Naive thymus-derived CD4-positive, alpha-beta T cell (primary cell): ENCODE results near the gene FNDC3B. TPM values are rescaled to one million over a fixed set of nuclear protein-coding genes. Genes with fewer than 3 reads are reported as not detected.

ENCODE experiments used
- ATAC-seq: fragments of 150-1000 bp; cut with Tn5 transposase; 2 replicates; pipeline ENCODE4 v1.10.0; 2021; ENCODE audit warnings: mild to moderate bottlenecking, moderate library complexity
- CTCF ChIA-PET: fragments of 350-600 bp; sonication (Branson Sonifier 250); formaldehyde crosslinking; loops from one replicate; lab custom pipeline; 2021; ENCODE audit warnings: antibody characterized with exemption; lab: Charles Lee
- POLR2A ChIA-PET: fragments of 350-600 bp; sonication (Branson Sonifier 250); formaldehyde crosslinking; loops from one replicate; lab custom pipeline; 2021; ENCODE audit warnings: antibody characterized with exemption, inconsistent platforms; lab: Charles Lee
- DNase-seq, 9 donors: peaks; one replicate each; pipeline versions ENCODE4 v3.0.0 to v3.0.0-alpha.2; 2020 to 2022; ENCODE audit warnings: mixed read lengths in 1 of 9
- H3K27ac ChIP-seq: one replicate; pipeline ENCODE4 v1.7.0; 2013; ENCODE audit warnings: mild to moderate bottlenecking, low read depth, low read length, moderate library complexity
- H3K27me3 ChIP-seq, 2 donors: one replicate each; pipeline ENCODE4 v1.7.0; 2013; ENCODE audit warnings: low read length in 2 of 2, mild to moderate bottlenecking in 2 of 2, moderate library complexity in 2 of 2; ENCODE audit not compliant: control insufficient read depth in 2 of 2, insufficient read depth in 2 of 2
- H3K36me3 ChIP-seq, 3 experiments: 1 replicate in 2 of 3; 2 replicates in 1 of 3; pipeline ENCODE4 v1.7.0; 2013; ENCODE audit warnings: low read length in 3 of 3, mild to moderate bottlenecking in 3 of 3, moderate library complexity in 1 of 3; ENCODE audit not compliant: insufficient read depth in 3 of 3, control insufficient read depth in 2 of 3
- H3K4me1 ChIP-seq, 2 donors: one replicate each; pipeline ENCODE4 v1.7.0; 2013; ENCODE audit warnings: low read length in 2 of 2, mild to moderate bottlenecking in 2 of 2, moderate library complexity in 1 of 2; ENCODE audit not compliant: control insufficient read depth in 2 of 2, insufficient read depth in 2 of 2
- H3K4me3 ChIP-seq: 2 replicates; pipeline ENCODE4 v1.7.0; 2013; ENCODE audit warnings: mild to moderate bottlenecking, low read length
- H3K9me3 ChIP-seq, 3 experiments: 1 replicate in 2 of 3; 2 replicates in 1 of 3; pipeline ENCODE4 v1.7.0; 2013; ENCODE audit warnings: low read length in 3 of 3; ENCODE audit not compliant: control insufficient read depth in 2 of 3
- H3K27ac Mint-ChIP-seq, 9 donors: one replicate each; pipeline ENCODE4 v1.8.0; 2020 to 2022; ENCODE audit warnings: mixed read lengths in 9 of 9, mild to moderate bottlenecking in 8 of 9, moderate library complexity in 5 of 9, inconsistent platforms in 2 of 9
- H3K27me3 Mint-ChIP-seq, 5 donors: one replicate each; pipeline ENCODE4 v1.8.0; 2021 to 2022; ENCODE audit warnings: mixed read lengths in 5 of 5, mild to moderate bottlenecking in 1 of 5
- H3K36me3 Mint-ChIP-seq, 5 donors: one replicate each; pipeline ENCODE4 v1.8.0; 2020 to 2022; ENCODE audit warnings: mixed read lengths in 5 of 5, mild to moderate bottlenecking in 3 of 5, inconsistent platforms in 1 of 5
- H3K4me1 Mint-ChIP-seq, 7 donors: one replicate each; pipeline ENCODE4 v1.8.0; 2020 to 2022; ENCODE audit warnings: mixed read lengths in 7 of 7, mild to moderate bottlenecking in 3 of 7, inconsistent platforms in 1 of 7
- H3K4me3 Mint-ChIP-seq, 10 donors: one replicate each; pipeline ENCODE4 v1.8.0; 2020 to 2022; ENCODE audit warnings: mild to moderate bottlenecking in 10 of 10, mixed read lengths in 10 of 10, moderate library complexity in 6 of 10, inconsistent platforms in 2 of 10
- H3K9me3 Mint-ChIP-seq, 11 donors: one replicate each; pipeline ENCODE4 v1.8.0; 2020 to 2022; ENCODE audit warnings: mixed read lengths in 11 of 11, mild to moderate bottlenecking in 4 of 11, inconsistent platforms in 1 of 11, moderate library complexity in 1 of 11
- intact Hi-C, 2 donors: fragments of 100-400 bp; cut with micrococcal nuclease; formaldehyde crosslinking; loops; one replicate each; pipeline ENCODE4 v1.15.1; 2023
- polyA plus RNA-seq, 2 donors: library from polyadenylated mRNA; unstranded; fragments of 300-500 nt; fragmentation: Illumina TruSeq; gene quantifications; one replicate each; pipeline ENCODE4 v1.2.3, GENCODE V29; 2021
- total RNA-seq, 6 experiments: library from RNA in 5 of 6; stranded (reverse) in 5 of 6; gene quantifications; 1 replicate in 5 of 6; 2 replicates in 1 of 6; pipeline ENCODE4 v1.2.3 and lab custom pipeline; 2021 to 2026

FNDC3B gene
- total and polyA plus RNA-seq, 7 experiments from 2014 or later = 8.6 to 78.6 (median 25.6) TPM

- peak overlapping the region; percentile 54 for H3K27ac ChIP-seq
- Mint-ChIP-seq H3K36me3 (peaks cover 0 to 25% (median 0%) of the 10 kb centered on the region in 5 donors), H3K27ac (peak overlapping the region; percentile 88 to 94 (median 91)), H3K4me3 (peak overlapping the region; percentile 8 to 87 (median 82)), H3K4me1 (peaks cover 67 to 93% (median 89%) of the 10 kb centered on the region in 7 donors), H3K9me3 (peaks cover 0 to 5% (median 0%) of the 10 kb centered on the region in 11 donors), H3K27me3 (peaks cover 0 to 9% (median 0%) of the 10 kb centered on the region in 5 donors)
- peaks cover 45 to 80% of the 10 kb centered on the region in 2 donors for H3K4me1 ChIP-seq
- POLR2A ChIA-PET = interaction anchor here (0.6 to 1.5 kb wide), 6 partner anchors 9 to 1236 kb away, joined by 3 to 8 read pairs (median 3); partner anchors contain the start of genes FNDC3B and RPL22L1
- H3K4me3 ChIP-seq = peak overlapping the region; percentile 5
- H3K9me3 ChIP-seq = no peaks in the 10 kb centered on the region
- CTCF ChIA-PET = interaction anchor here (2.0 to 3.3 kb wide), 3 partner anchors 64 to 71 kb away, joined by 7 to 13 read pairs (median 10); partner anchors contain the start of gene FNDC3B
- no peak for ATAC-seq
- DNase-seq = no peak
- H3K27me3 ChIP-seq = no peaks in the 10 kb centered on the region
- H3K36me3 ChIP-seq = no peaks in the 10 kb centered on the region
- intact Hi-C loops = loop anchor here (2.0 to 10.0 kb wide), 11 partner anchors 17 to 1751 kb away; partner anchors contain the start of genes SKIL (in 2 of the 2), ECT2 (in 1 of the 2), NCEH1 (in 1 of the 2) and TNIK (in 1 of the 2)
Observed at GRCh38 chr3:172106037-172106954, 66.9 kb downstream of the FNDC3B start.

- peak in 8 of 9 donors; percentile 57 to 89 (median 84) for DNase-seq
- ChIA-PET CTCF (interaction anchor here (1.1 to 3.3 kb wide), 4 partner anchors 10 to 71 kb away, joined by 5 to 13 read pairs (median 8); partner anchors contain the start of gene FNDC3B), POLR2A (interaction anchor here (0.6 to 1.6 kb wide), 8 partner anchors 10 to 1237 kb away, joined by 3 to 8 read pairs (median 4); partner anchors contain the start of genes FNDC3B and RPL22L1)
- ATAC-seq = peak; percentile 80
- H3K4me1 Mint-ChIP-seq = peaks cover 65 to 91% (median 82%) of the 10 kb centered on the region in 7 donors
- no peaks in the 10 kb centered on the region for H3K36me3 ChIP-seq
- H3K4me3 ChIP-seq = peak overlapping the region; percentile 45
- no peaks in the 10 kb centered on the region for H3K27me3 ChIP-seq
- H3K27ac ChIP-seq = peak overlapping the region; percentile 54
- peak overlapping the region; percentile 78 to 89 (median 84) for H3K4me3 Mint-ChIP-seq
- H3K9me3 Mint-ChIP-seq = peaks cover 0 to 5% (median 0%) of the 10 kb centered on the region in 11 donors
- H3K9me3 ChIP-seq = no peaks in the 10 kb centered on the region
- H3K36me3 Mint-ChIP-seq = peaks cover 0 to 24% (median 0%) of the 10 kb centered on the region in 5 donors
- peaks cover 0 to 8% (median 0%) of the 10 kb centered on the region in 5 donors for H3K27me3 Mint-ChIP-seq
- intact Hi-C loops = loop anchor here (1.0 to 10.0 kb wide), 16 partner anchors 18 to 1752 kb away; partner anchors contain the start of genes FNDC3B (in 2 of the 2), SKIL (in 2 of the 2), ECT2 (in 1 of the 2) and EIF5A2 (in 1 of the 2)
- peak overlapping the region; percentile 88 to 94 (median 91) for H3K27ac Mint-ChIP-seq
- H3K4me1 ChIP-seq = peaks cover 44 to 73% of the 10 kb centered on the region in 2 donors
Observed at GRCh38 chr3:172106989-172107388, 67.6 kb downstream of the FNDC3B start.

- Mint-ChIP-seq H3K4me1 (peaks cover 61 to 87% (median 77%) of the 10 kb centered on the region in 7 donors), H3K4me3 (peak overlapping the region; percentile 78 to 89 (median 84)), H3K27ac (peak overlapping the region; percentile 88 to 94 (median 91)), H3K9me3 (peaks cover 0 to 5% (median 0%) of the 10 kb centered on the region in 11 donors), H3K27me3 (peaks cover 0 to 5% (median 0%) of the 10 kb centered on the region in 5 donors), H3K36me3 (peaks cover 0 to 21% (median 0%) of the 10 kb centered on the region in 5 donors)
- DNase-seq (peak in 8 of 9 donors; percentile 45 to 70 (median 59)), ATAC-seq (peak; percentile 75)
- ChIA-PET CTCF (interaction anchor here (1.0 to 3.3 kb wide), 5 partner anchors 9 to 225 kb away, joined by 5 to 13 read pairs (median 7); partner anchors contain the start of gene FNDC3B), POLR2A (interaction anchor here (0.6 to 1.6 kb wide), 11 partner anchors 10 to 1237 kb away, joined by 3 to 8 read pairs (median 3); partner anchors contain the start of genes FNDC3B and RPL22L1)
- Histone ChIP-seq H3K36me3 (no peaks in the 10 kb centered on the region), H3K4me3 (peak overlapping the region; percentile 45), H3K4me1 (peaks cover 40 to 69% of the 10 kb centered on the region in 2 donors), H3K27ac (peak overlapping the region; percentile 54), H3K9me3 (no peaks in the 10 kb centered on the region), H3K27me3 (no peaks in the 10 kb centered on the region)
- intact Hi-C loops = loop anchor here (1.0 to 10.0 kb wide), 16 partner anchors 19 to 1753 kb away; partner anchors contain the start of genes FNDC3B (in 2 of the 2), SKIL (in 2 of the 2), ECT2 (in 1 of the 2) and EIF5A2 (in 1 of the 2)
Observed at GRCh38 chr3:172107403-172107802, 68.0 kb downstream of the FNDC3B start.

- peaks cover 30 to 44% of the 10 kb centered on the region in 2 donors for H3K4me1 ChIP-seq
Observed at GRCh38 chr3:172110127-172110779, 70.9 kb downstream of the FNDC3B start.

GRCh38 chr3:172111163-172111562, 71.8 kb downstream of the FNDC3B start:
- Histone ChIP-seq H3K36me3 (no peaks in the 10 kb centered on the region), H3K27ac (no peak overlapping the region), H3K4me3 (no peak overlapping the region), H3K27me3 (no peaks in the 10 kb centered on the region), H3K4me1 (peaks cover 28 to 34% of the 10 kb centered on the region in 2 donors), H3K9me3 (no peaks in the 10 kb centered on the region)
- intact Hi-C loops = no loop called here
- peaks cover 49 to 67% (median 53%) of the 10 kb centered on the region in 7 donors for H3K4me1 Mint-ChIP-seq
- H3K36me3 Mint-ChIP-seq = peaks cover 9 to 28% (median 14%) of the 10 kb centered on the region in 5 donors
- CTCF ChIA-PET = no interaction called here
- ATAC-seq (no peak), DNase-seq (no peak)
- H3K9me3 Mint-ChIP-seq = peaks cover 0 to 5% (median 0%) of the 10 kb centered on the region in 11 donors
- H3K4me3 Mint-ChIP-seq = no peak overlapping the region
- POLR2A ChIA-PET = no interaction called here
- no peak overlapping the region for H3K27ac Mint-ChIP-seq
- H3K27me3 Mint-ChIP-seq = peaks cover 0 to 2% (median 0%) of the 10 kb centered on the region in 5 donors

More at GRCh38 chr3:172110127-172110779, 70.9 kb downstream of the FNDC3B start:
- Histone ChIP-seq H3K36me3 (no peaks in the 10 kb centered on the region), H3K27ac (no peak overlapping the region), H3K4me3 (no peak overlapping the region), H3K27me3 (no peaks in the 10 kb centered on the region), H3K9me3 (no peaks in the 10 kb centered on the region)
- Mint-ChIP-seq H3K27me3 (peaks cover 0 to 2% (median 0%) of the 10 kb centered on the region in 5 donors), H3K4me1 (peaks cover 54 to 76% (median 62%) of the 10 kb centered on the region in 7 donors), H3K4me3 (peak overlapping the region in 2 of 10 donors; percentile 0 to 41), H3K36me3 (peaks cover 8 to 28% (median 9%) of the 10 kb centered on the region in 5 donors), H3K27ac (peak overlapping the region in 2 of 9 donors; percentile 26 to 38), H3K9me3 (peaks cover 0 to 5% (median 0%) of the 10 kb centered on the region in 11 donors)
- DNase-seq = no peak
- POLR2A ChIA-PET = no interaction called here
- CTCF ChIA-PET = no interaction called here
- ATAC-seq = no peak
- intact Hi-C loops = no loop called here
